ENCODE measurements around the gene AKAP9.

Gene AKAP9

GRCh38 chr7:92051655-92052054 lies 111.0 kb downstream of the AKAP9 start:
- DNase-seq (ENCODE audit: low read depth) = no peak
- no peak for TF ChIP-seq POLR2A (IDR thresholded peaks at IDR 0.05; ENCODE audit: extremely low read depth, insufficient read length)
- TF ChIP-seq MAX (IDR thresholded peaks at IDR 0.05; ENCODE audit: low read depth, low read length) = no peak
- no peak for TF ChIP-seq MYC (IDR thresholded peaks at IDR 0.05; ENCODE audit: low read depth, low read length)
- TF ChIP-seq, protein P1, sequence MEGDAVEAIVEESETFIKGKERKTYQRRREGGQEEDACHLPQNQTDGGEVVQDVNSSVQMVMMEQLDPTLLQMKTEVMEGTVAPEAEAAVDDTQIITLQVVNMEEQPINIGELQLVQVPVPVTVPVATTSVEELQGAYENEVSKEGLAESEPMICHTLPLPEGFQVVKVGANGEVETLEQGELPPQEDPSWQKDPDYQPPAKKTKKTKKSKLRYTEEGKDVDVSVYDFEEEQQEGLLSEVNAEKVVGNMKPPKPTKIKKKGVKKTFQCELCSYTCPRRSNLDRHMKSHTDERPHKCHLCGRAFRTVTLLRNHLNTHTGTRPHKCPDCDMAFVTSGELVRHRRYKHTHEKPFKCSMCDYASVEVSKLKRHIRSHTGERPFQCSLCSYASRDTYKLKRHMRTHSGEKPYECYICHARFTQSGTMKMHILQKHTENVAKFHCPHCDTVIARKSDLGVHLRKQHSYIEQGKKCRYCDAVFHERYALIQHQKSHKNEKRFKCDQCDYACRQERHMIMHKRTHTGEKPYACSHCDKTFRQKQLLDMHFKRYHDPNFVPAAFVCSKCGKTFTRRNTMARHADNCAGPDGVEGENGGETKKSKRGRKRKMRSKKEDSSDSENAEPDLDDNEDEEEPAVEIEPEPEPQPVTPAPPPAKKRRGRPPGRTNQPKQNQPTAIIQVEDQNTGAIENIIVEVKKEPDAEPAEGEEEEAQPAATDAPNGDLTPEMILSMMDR (IDR thresholded peaks at IDR 0.05; ENCODE audit: low read depth, low read length) = no peak
- H3K4me3 ChIP-seq (ENCODE audit: low read depth, low read length) = no peak overlapping the region

DNA sequence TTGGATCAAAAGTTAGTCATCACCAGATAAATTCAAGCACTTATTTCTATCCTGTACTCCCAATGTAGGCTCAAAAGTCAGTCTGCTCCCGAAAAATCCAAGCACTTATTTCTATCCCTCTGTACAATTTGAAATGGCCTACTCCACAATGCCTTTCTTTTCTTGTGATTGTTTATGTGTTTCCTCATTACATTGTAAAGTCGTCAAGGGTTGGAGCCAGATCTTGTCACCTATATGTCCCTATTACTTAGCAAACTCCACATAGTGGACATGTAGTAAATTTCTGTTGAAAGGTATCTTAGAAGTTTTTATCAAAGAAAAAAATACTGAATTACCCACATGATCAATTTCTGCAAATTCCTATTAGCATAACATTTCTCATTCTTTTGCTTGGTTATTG lies 111.5 kb downstream of the AKAP9 start:
- no peak overlapping the region for H3K4me3 ChIP-seq (ENCODE audit: low read depth, low read length)
- DNase-seq (ENCODE audit: low read depth) = no peak
- no peak for TF ChIP-seq MYC (IDR thresholded peaks at IDR 0.05; ENCODE audit: low read depth, low read length)

- DNase-seq (ENCODE audit: low read depth) = no peak
- no peak for TF ChIP-seq MYC (IDR thresholded peaks at IDR 0.05; ENCODE audit: low read depth, low read length)
- no peak for TF ChIP-seq MAX (IDR thresholded peaks at IDR 0.05; ENCODE audit: low read depth, low read length)
- TF ChIP-seq POLR2A (IDR thresholded peaks at IDR 0.05; ENCODE audit: extremely low read depth, insufficient read length) = no peak
- TF ChIP-seq, protein P1 (IDR thresholded peaks at IDR 0.05; ENCODE audit: low read depth, low read length) = no peak
Measured at GRCh38 chr7:92052684-92053083, 112.0 kb downstream of the AKAP9 start.

GRCh38 chr7:92053312-92053711 lies 112.7 kb downstream of the AKAP9 start:
- H3K4me3 ChIP-seq (ENCODE audit: low read depth, low read length) = no peak overlapping the region
- TF ChIP-seq MAX (IDR thresholded peaks at IDR 0.05; ENCODE audit: low read depth, low read length) (no peak), MYC (IDR thresholded peaks at IDR 0.05; ENCODE audit: low read depth, low read length) (no peak), POLR2A (IDR thresholded peaks at IDR 0.05; ENCODE audit: extremely low read depth, insufficient read length) (no peak)
- TF ChIP-seq, protein P1 (IDR thresholded peaks at IDR 0.05; ENCODE audit: low read depth, low read length) = no peak
- DNase-seq (ENCODE audit: low read depth) = no peak

More at GRCh38 chr7:92052684-92053083, 112.0 kb downstream of the AKAP9 start:
- no peak overlapping the region for H3K4me3 ChIP-seq (ENCODE audit: low read depth, low read length)

GRCh38 chr7:92056286-92056685 lies 115.6 kb downstream of the AKAP9 start:
- TF ChIP-seq MAX (IDR thresholded peaks at IDR 0.05; ENCODE audit: low read depth, low read length) (no peak), POLR2A (IDR thresholded peaks at IDR 0.05; ENCODE audit: extremely low read depth, insufficient read length) (no peak), MYC (IDR thresholded peaks at IDR 0.05; ENCODE audit: low read depth, low read length) (no peak)
- TF ChIP-seq, protein P1 (IDR thresholded peaks at IDR 0.05; ENCODE audit: low read depth, low read length) = no peak
- DNase-seq (ENCODE audit: low read depth) = no peak
- no peak overlapping the region for H3K4me3 ChIP-seq (ENCODE audit: low read depth, low read length)

DNA sequence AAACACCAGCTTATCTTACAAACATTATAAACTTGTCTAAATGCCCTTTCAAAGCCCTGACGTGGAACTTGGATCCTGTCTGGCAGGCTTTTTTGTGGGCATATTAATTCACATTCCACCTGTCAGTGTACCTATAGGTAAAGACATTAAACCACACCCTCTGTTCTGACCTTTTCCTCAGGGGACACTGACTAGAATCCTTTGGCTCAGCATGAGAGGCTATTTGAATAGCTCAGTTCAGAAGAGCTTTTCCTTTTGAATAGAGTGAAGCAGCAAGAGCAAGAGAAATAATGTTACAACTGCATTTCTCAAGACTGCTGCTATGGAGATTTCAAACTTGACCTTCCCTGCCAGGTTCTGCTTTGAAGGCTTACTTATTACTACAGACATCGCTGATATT lies 116.7 kb downstream of the AKAP9 start:
- H3K4me3 ChIP-seq (ENCODE audit: low read depth, low read length) = no peak overlapping the region
- DNase-seq (ENCODE audit: low read depth) = peak; percentile 16
- TF ChIP-seq MYC (IDR thresholded peaks at IDR 0.05; ENCODE audit: low read depth, low read length) (no peak), MAX (IDR thresholded peaks at IDR 0.05; ENCODE audit: low read depth, low read length) (no peak), POLR2A (IDR thresholded peaks at IDR 0.05; ENCODE audit: extremely low read depth, insufficient read length) (no peak)
- TF ChIP-seq, protein P1 (IDR thresholded peaks at IDR 0.05; ENCODE audit: low read depth, low read length) = no peak
